ENCODE measurements around the gene DCHS2. TPM values are rescaled to one million over a fixed set of nuclear protein-coding genes. Genes with fewer than 3 reads are reported as not detected.

Gene DCHS2
- total and polyA plus RNA-seq, 10 of the 15 experiments (the other 5 are each of a cell fraction or from before 2014, with no cell fraction given), result 0.01 to 0.31 (median 0.06) TPM; not detected in 3

DNA sequence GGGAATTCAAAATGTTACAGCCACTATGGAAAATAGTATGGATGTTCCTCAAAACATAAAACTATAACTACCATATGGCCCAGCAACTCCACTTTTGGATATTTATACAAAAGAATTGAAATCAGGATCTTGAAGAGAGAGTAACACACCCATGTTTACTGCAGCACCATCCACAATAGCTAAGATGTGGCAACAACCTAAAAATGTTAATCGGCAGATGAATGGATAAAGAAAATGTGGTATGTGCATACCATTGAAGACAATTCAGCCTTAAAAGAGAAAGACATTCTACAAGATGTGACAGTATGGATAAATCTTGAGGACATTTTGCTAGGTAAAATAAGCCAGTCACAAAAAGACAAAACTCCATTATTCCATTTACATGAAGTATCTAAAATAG is 171.9 kb downstream of the DCHS2 start:
- ChIA-PET CTCF (no interaction called here), POLR2A (no interaction called here), RAD21 (ENCODE audit: unreplicated experiment) (no interaction called here), SMC1A (ENCODE audit: uncharacterized antibody, unreplicated experiment) (interaction anchor here (0.7 kb wide), 1 partner anchor 40 kb away, joined by 4 read pairs; no protein-coding TSS in a partner anchor)
- Histone ChIP-seq H3K9ac (ENCODE audit: control insufficient read depth, insufficient read depth, low read length) (no peak overlapping the region), H3K27ac (ENCODE audit: control insufficient read depth, insufficient read depth) (no peak overlapping the region), H2AFZ (ENCODE audit: control insufficient read depth, low read depth, low read length) (no peak overlapping the region), H3K36me3 (ENCODE audit: control insufficient read depth in 2 of 2, insufficient read depth in 2 of 2, low read length in 1 of 2) (no peaks in the 10 kb centered on the region), H3K4me1 (ENCODE audit: control insufficient read depth, insufficient read depth, low read length) (no peaks in the 10 kb centered on the region), H3K4me2 (ENCODE audit: control insufficient read depth, insufficient read depth) (no peak overlapping the region), H3K4me3 (no peak overlapping the region), H3K9me3 (replicated peaks; ENCODE audit: control insufficient read depth, insufficient read depth, low read length) (no peaks in the 10 kb centered on the region), H4K20me1 (ENCODE audit: control insufficient read depth, insufficient read depth) (no peaks in the 10 kb centered on the region), H3K79me2 (ENCODE audit: control insufficient read depth, insufficient read depth, low read length) (no peaks in the 10 kb centered on the region), H3K27me3 (replicated peaks in 1 of 2; ENCODE audit: control insufficient read depth in 2 of 2, insufficient read depth in 2 of 2, low read length in 1 of 2) (no peaks in the 10 kb centered on the region)
- in situ Hi-C loops (cut with MboI) (loop anchor here (10.0 kb wide), 1 partner anchor 185 kb away; no protein-coding TSS in a partner anchor), intact Hi-C loops (cut with micrococcal nuclease; ENCODE audit: unreplicated experiment) (no loop called here)
- DNase-seq (ENCODE audit: low read depth, low spot score) (no peak), FAIRE-seq (no peak), ATAC-seq (no peak)
- no peak for TF ChIP-seq HDAC2 (IDR thresholded peaks at IDR 0.05)
- TF ChIP-seq, protein P1, sequence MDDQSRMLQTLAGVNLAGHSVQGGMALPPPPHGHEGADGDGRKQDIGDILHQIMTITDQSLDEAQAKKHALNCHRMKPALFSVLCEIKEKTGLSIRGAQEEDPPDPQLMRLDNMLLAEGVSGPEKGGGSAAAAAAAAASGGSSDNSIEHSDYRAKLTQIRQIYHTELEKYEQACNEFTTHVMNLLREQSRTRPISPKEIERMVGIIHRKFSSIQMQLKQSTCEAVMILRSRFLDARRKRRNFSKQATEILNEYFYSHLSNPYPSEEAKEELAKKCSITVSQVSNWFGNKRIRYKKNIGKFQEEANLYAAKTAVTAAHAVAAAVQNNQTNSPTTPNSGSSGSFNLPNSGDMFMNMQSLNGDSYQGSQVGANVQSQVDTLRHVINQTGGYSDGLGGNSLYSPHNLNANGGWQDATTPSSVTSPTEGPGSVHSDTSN (IDR thresholded peaks at IDR 0.05; ENCODE audit: insufficient replicate concordance, low read depth, low read length), result no peak
- WGBS (ENCODE audit: insufficient coverage, insufficient replicate concordance, low lambda C conversion rate, missing lambda C conversion rate), result 89% methylated on average over 1 of the region's 1 CpG
- no TSS peak for BruUV-seq (replicated peaks)

DNA sequence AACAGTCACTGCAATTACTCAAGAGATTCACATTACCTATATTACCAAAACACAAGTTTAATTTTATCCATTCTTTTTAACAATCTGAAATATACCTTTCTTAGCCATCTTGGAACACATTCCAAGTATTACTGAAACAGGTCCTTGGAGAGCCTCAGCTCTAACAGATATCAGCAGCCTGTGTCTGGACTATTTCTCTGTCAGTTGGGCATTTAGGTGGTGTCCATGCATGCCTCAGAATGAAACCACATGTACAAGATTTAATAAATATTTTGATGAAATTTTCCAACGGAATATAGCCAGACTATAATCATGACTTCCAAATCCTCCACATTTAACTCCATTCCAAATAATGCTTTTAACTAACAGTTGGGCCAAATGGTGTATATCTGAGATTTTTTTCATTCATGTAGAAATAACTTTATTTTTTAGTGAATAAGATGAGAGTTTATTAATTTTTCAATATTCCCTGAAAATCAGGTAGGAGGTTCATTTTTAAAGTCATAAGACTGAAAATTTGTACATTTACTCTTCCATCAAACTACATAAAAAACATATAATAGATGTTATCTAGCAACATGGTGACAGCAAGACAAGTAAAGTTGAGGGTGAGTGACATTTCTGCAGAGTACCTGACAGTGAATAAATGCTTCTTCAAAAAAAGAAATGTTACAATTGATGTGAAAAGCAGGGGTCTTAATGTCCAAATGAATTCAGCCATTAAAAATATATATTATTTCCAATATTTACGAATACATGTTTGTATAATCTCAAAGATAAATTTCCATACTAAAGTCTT is 174.2 kb downstream of the DCHS2 start:
- no peak for FAIRE-seq
- Histone ChIP-seq H4K20me1 (ENCODE audit: control insufficient read depth, insufficient read depth) (no peaks in the 10 kb centered on the region), H3K9me3 (replicated peaks; ENCODE audit: control insufficient read depth, insufficient read depth, low read length) (no peaks in the 10 kb centered on the region), H3K4me2 (ENCODE audit: control insufficient read depth, insufficient read depth) (no peak overlapping the region), H3K79me2 (ENCODE audit: control insufficient read depth, insufficient read depth, low read length) (no peaks in the 10 kb centered on the region), H3K4me1 (ENCODE audit: control insufficient read depth, insufficient read depth, low read length) (no peaks in the 10 kb centered on the region), H3K27me3 (replicated peaks in 1 of 2; ENCODE audit: control insufficient read depth in 2 of 2, insufficient read depth in 2 of 2, low read length in 1 of 2) (no peaks in the 10 kb centered on the region), H3K36me3 (ENCODE audit: control insufficient read depth in 2 of 2, insufficient read depth in 2 of 2, low read length in 1 of 2) (no peaks in the 10 kb centered on the region), H2AFZ (ENCODE audit: control insufficient read depth, low read depth, low read length) (no peak overlapping the region), H3K27ac (ENCODE audit: control insufficient read depth, insufficient read depth) (no peak overlapping the region), H3K4me3 (no peak overlapping the region), H3K9ac (ENCODE audit: control insufficient read depth, insufficient read depth, low read length) (no peak overlapping the region)
- SMC1A ChIA-PET (ENCODE audit: uncharacterized antibody, unreplicated experiment), result no interaction called here
- 0% methylated on average over 2 of the region's 2 CpGs for WGBS (ENCODE audit: insufficient coverage, insufficient replicate concordance, low lambda C conversion rate, missing lambda C conversion rate)
- CTCF ChIA-PET, result no interaction called here
- TF ChIP-seq NFIC (IDR thresholded peaks at IDR 0.05; ENCODE audit: low read depth, low read length), result no peak
- no peak for TF ChIP-seq RFX5 (IDR thresholded peaks at IDR 0.05; ENCODE audit: low read depth, low read length)
- TF ChIP-seq ZNF622 (IDR thresholded peaks at IDR 0.05), result no peak
- TF ChIP-seq KAT2A (conservative IDR thresholded peaks at IDR 0.05; ENCODE audit: control insufficient read depth, low read depth, low read length), result no peak
- no peak for TF ChIP-seq NRF1 (conservative IDR thresholded peaks at IDR 0.05; ENCODE audit: low read depth, low read length)
- TF ChIP-seq BRCA1 (IDR thresholded peaks at IDR 0.05; ENCODE audit: low read depth, low read length), result no peak
- TF ChIP-seq LARP7 (IDR thresholded peaks at IDR 0.05), result no peak
- no peak for TF ChIP-seq POLR2AphosphoS2 (IDR thresholded peaks at IDR 0.05; ENCODE audit: low read depth, low read length)
- TF ChIP-seq, protein P2, sequence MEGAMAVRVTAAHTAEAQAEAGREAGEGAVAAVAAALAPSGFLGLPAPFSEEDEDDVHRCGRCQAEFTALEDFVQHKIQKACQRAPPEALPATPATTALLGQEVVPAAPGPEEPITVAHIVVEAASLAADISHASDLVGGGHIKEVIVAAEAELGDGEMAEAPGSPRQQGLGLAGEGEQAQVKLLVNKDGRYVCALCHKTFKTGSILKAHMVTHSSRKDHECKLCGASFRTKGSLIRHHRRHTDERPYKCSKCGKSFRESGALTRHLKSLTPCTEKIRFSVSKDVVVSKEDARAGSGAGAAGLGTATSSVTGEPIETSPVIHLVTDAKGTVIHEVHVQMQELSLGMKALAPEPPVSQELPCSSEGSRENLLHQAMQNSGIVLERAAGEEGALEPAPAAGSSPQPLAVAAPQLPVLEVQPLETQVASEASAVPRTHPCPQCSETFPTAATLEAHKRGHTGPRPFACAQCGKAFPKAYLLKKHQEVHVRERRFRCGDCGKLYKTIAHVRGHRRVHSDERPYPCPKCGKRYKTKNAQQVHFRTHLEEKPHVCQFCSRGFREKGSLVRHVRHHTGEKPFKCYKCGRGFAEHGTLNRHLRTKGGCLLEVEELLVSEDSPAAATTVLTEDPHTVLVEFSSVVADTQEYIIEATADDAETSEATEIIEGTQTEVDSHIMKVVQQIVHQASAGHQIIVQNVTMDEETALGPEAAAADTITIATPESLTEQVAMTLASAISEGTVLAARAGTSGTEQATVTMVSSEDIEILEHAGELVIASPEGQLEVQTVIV (IDR thresholded peaks at IDR 0.05; ENCODE audit: borderline replicate concordance, partially characterized antibody), result no peak
- TF ChIP-seq MTA2 (IDR thresholded peaks at IDR 0.05; ENCODE audit: low read depth), result no peak
- ATAC-seq, result no peak
- in situ Hi-C loops (cut with MboI), result no loop called here
- intact Hi-C loops (cut with micrococcal nuclease; ENCODE audit: unreplicated experiment), result no loop called here
- no peak for DNase-seq (ENCODE audit: low read depth, low spot score)
- no TSS peak for BruUV-seq (replicated peaks)
- POLR2A ChIA-PET, result no interaction called here
- RAD21 ChIA-PET (ENCODE audit: unreplicated experiment), result no interaction called here

Data from GM12878 (cell line).